CD14-positive monocyte (primary cell): ENCODE measurements around the gene SIX1. TPM values are rescaled to one million over a fixed set of nuclear protein-coding genes. Genes with fewer than 3 reads are reported as not detected.

Source experiments
- DNase-seq, 3 donors: peaks; one replicate each; pipeline ENCODE4 v3.0.0-alpha.2; 2011 to 2022
- H2AFZ ChIP-seq: 2 replicates; pipeline ENCODE4 v1.6.0; 2012; ENCODE audit warnings: mild to moderate bottlenecking, low read depth, low read length, inconsistent platforms; ENCODE audit not compliant: insufficient read depth, poor library complexity, severe bottlenecking
- H3K27ac ChIP-seq, 2 donors: 1 replicate in 1 of 2; 2 replicates in 1 of 2; pipeline ENCODE4 v1.5.1; 2012 to 2013; ENCODE audit warnings: low read length in 2 of 2, control low read depth in 1 of 2, inconsistent platforms in 1 of 2, low read depth in 1 of 2, mild to moderate bottlenecking in 1 of 2
- H3K27me3 ChIP-seq, 2 donors: one replicate each; pipeline versions ENCODE4 v1.6.0 to v1.6.1; 2011 to 2013; ENCODE audit warnings: low read length in 2 of 2; ENCODE audit not compliant: control insufficient read depth in 2 of 2, insufficient read depth in 2 of 2
- H3K36me3 ChIP-seq, 2 donors: replicated peaks in 1 of 2; 1 replicate in 1 of 2; 2 replicates in 1 of 2; pipeline versions ENCODE4 v1.5.1 to v1.6.1; 2012 to 2013; ENCODE audit warnings: low read length in 2 of 2, control low read depth in 1 of 2, inconsistent platforms in 1 of 2, mild to moderate bottlenecking in 1 of 2; ENCODE audit not compliant: insufficient read depth in 2 of 2, control insufficient read depth in 1 of 2
- H3K4me1 ChIP-seq, 2 donors: 1 replicate in 1 of 2; 2 replicates in 1 of 2; pipeline versions ENCODE4 v1.5.1 to v1.6.1; 2012 to 2013; ENCODE audit warnings: low read length in 2 of 2, control low read depth in 1 of 2, inconsistent platforms in 1 of 2, mild to moderate bottlenecking in 1 of 2, moderate library complexity in 1 of 2; ENCODE audit not compliant: insufficient read depth in 2 of 2, control insufficient read depth in 1 of 2
- H3K4me2 ChIP-seq: replicated peaks from 2 replicates; pipeline ENCODE3; 2012; ENCODE audit warnings: low read length, moderate library complexity, mild to moderate bottlenecking; ENCODE audit not compliant: poor library complexity, severe bottlenecking; ENCODE audit errors: extremely low read depth
- H3K4me3 ChIP-seq, 3 experiments: fragments of 200-600 bp in 1 of 3; sonication (generic) in 1 of 3; replicated peaks in 1 of 3; 1 replicate in 2 of 3; 2 replicates in 1 of 3; pipeline ENCODE4 v1.5.1; 2011 to 2013; ENCODE audit warnings: low read length in 3 of 3, mild to moderate bottlenecking in 3 of 3, control low read depth in 2 of 3, low read depth in 2 of 3, inconsistent platforms in 1 of 3, moderate library complexity in 1 of 3
- H3K79me2 ChIP-seq: 2 replicates; pipeline ENCODE4 v1.6.0; 2012; ENCODE audit warnings: mild to moderate bottlenecking, control low read depth, inconsistent platforms, low read length, moderate library complexity; ENCODE audit not compliant: insufficient read depth
- H3K9ac ChIP-seq: 2 replicates; pipeline ENCODE4 v1.6.0; 2017; ENCODE audit warnings: low read length, mild to moderate bottlenecking; ENCODE audit not compliant: insufficient read depth, poor library complexity, severe bottlenecking
- H3K9me3 ChIP-seq, 2 donors: replicated peaks in 1 of 2; 1 replicate in 1 of 2; 2 replicates in 1 of 2; pipeline versions ENCODE4 v1.5.1 to v1.6.1; 2012 to 2013; ENCODE audit warnings: low read length in 2 of 2, control low read depth in 1 of 2; ENCODE audit not compliant: control insufficient read depth in 1 of 2, insufficient read depth in 1 of 2
- H4K20me1 ChIP-seq: 2 replicates; pipeline ENCODE4 v1.6.0; 2012; ENCODE audit warnings: mild to moderate bottlenecking, low read length, control low read depth, moderate library complexity; ENCODE audit not compliant: insufficient read depth
- H3K27ac Mint-ChIP-seq, 7 donors: one replicate each; pipeline ENCODE4 v1.8.0; 2020; ENCODE audit warnings: mild to moderate bottlenecking in 7 of 7, mixed read lengths in 7 of 7, moderate library complexity in 6 of 7, inconsistent platforms in 2 of 7
- H3K27me3 Mint-ChIP-seq, 3 donors: one replicate each; pipeline ENCODE4 v1.8.0; 2021 to 2022; ENCODE audit warnings: low read depth in 3 of 3, mild to moderate bottlenecking in 3 of 3, mixed read lengths in 3 of 3, moderate library complexity in 3 of 3, inconsistent platforms in 1 of 3
- H3K36me3 Mint-ChIP-seq, 2 donors: one replicate each; pipeline ENCODE4 v1.8.0; 2020; ENCODE audit warnings: mixed read lengths in 2 of 2, inconsistent platforms in 1 of 2, mild to moderate bottlenecking in 1 of 2
- H3K4me1 Mint-ChIP-seq: one replicate; pipeline ENCODE4 v1.8.0; 2020; ENCODE audit warnings: mild to moderate bottlenecking, mixed read lengths
- H3K4me3 Mint-ChIP-seq, 2 donors: one replicate each; pipeline ENCODE4 v1.8.0; 2020; ENCODE audit warnings: mild to moderate bottlenecking in 2 of 2, mixed read lengths in 2 of 2, moderate library complexity in 1 of 2
- H3K9me3 Mint-ChIP-seq, 7 donors: one replicate each; pipeline ENCODE4 v1.8.0; 2020 to 2022; ENCODE audit warnings: mixed read lengths in 7 of 7, mild to moderate bottlenecking in 6 of 7, moderate library complexity in 6 of 7, inconsistent platforms in 2 of 7
- CTCF ChIP-seq: fragments of 200-600 bp; IDR thresholded peaks from one replicate; pipeline ENCODE4 v1.8.0; 2022; ENCODE audit warnings: antibody characterized with exemption, mild to moderate bottlenecking
- WGBS: methylation state at CpG from one replicate; pipeline ENCODE4 v1.1.5; 2013; ENCODE audit warnings: missing lambda C conversion rate; ENCODE audit not compliant: insufficient coverage; 5-methylcytosine and 5-hydroxymethylcytosine counted together
- intact Hi-C, 2 donors: fragments of 100-400 bp; cut with micrococcal nuclease; formaldehyde crosslinking; loops; one replicate each; pipeline versions ENCODE4 v1.15.0 to v1.15.1; 2023
- polyA plus RNA-seq, 3 donors: library from polyadenylated mRNA; depleted of rRNA in 1 of 3; unstranded in 2 of 3; stranded (reverse) in 1 of 3; fragments of 300-500 nt in 2 of 3; fragments of >200 nt in 1 of 3; fragmentation: Illumina TruSeq in 2 of 3; gene quantifications; 1 replicate in 2 of 3; 2 replicates in 1 of 3; pipeline ENCODE4 v1.2.3, GENCODE V29; 2012 to 2021

The SIX1 gene
- polyA plus RNA-seq, 3 donors: not detected

GRCh38 chr14:60622210-60622916, 26.9 kb downstream of the SIX1 start:
- no peak for TF ChIP-seq CTCF
- H3K4me3 ChIP-seq: no peak overlapping the region
- 100% methylated on average over 1 of the region's 5 CpGs for WGBS
- H3K9me3 Mint-ChIP-seq: peaks cover 0 to 3% (median 0%) of the 10 kb centered on the region in 7 donors
- H3K27me3 ChIP-seq: peaks cover 26 to 28% of the 10 kb centered on the region in 2 donors
- H3K36me3 Mint-ChIP-seq: no peaks in the 10 kb centered on the region
- H3K9me3 ChIP-seq: no peaks in the 10 kb centered on the region
- no peak overlapping the region for H2AFZ ChIP-seq
- no peak overlapping the region for H3K4me3 Mint-ChIP-seq
- H3K27ac ChIP-seq: no peak overlapping the region
- no peaks in the 10 kb centered on the region for H3K36me3 ChIP-seq
- intact Hi-C loops: no loop called here
- no peaks in the 10 kb centered on the region for H3K79me2 ChIP-seq
- H3K27me3 Mint-ChIP-seq: peaks cover 26 to 51% (median 32%) of the 10 kb centered on the region in 3 donors
- H3K4me1 ChIP-seq: peaks cover 8 to 10% of the 10 kb centered on the region in 2 donors
- DNase-seq: no peak
- no peaks in the 10 kb centered on the region for H4K20me1 ChIP-seq
- no peak overlapping the region for H3K4me2 ChIP-seq
- no peak overlapping the region for H3K27ac Mint-ChIP-seq
- H3K9ac ChIP-seq: no peak overlapping the region
- peaks cover 10% of the 10 kb centered on the region for H3K4me1 Mint-ChIP-seq

DNA sequence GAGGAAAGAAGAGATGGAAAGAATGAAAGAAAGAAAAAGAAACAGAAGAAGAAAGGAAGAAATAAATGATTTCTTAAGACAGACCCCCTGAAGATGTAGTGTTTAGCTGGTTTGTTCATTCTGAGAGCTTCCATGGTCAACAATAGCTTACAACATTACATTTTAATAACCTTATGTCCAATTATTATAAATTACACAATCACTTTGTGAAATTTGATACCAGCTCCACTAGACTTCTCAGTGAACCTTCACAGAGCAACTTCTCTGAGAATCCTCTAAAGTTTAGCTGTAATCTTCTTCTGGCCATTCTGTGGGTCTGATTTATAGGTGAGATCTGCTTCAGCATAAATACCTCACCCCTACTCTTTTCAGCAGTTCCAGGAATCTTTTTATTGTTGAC, 27.9 kb downstream of the SIX1 start:
- TF ChIP-seq CTCF: no peak
- Histone ChIP-seq H3K36me3 (no peaks in the 10 kb centered on the region), H3K9ac (no peak overlapping the region), H2AFZ (no peak overlapping the region), H3K9me3 (no peaks in the 10 kb centered on the region), H3K4me2 (no peak overlapping the region), H3K27ac (no peak overlapping the region), H3K4me1 (peaks cover 9 to 11% of the 10 kb centered on the region in 2 donors), H4K20me1 (no peaks in the 10 kb centered on the region), H3K79me2 (no peaks in the 10 kb centered on the region), H3K4me3 (no peak overlapping the region), H3K27me3 (peaks cover 26% of the 10 kb centered on the region in 2 donors)
- no peak for DNase-seq
- Mint-ChIP-seq H3K4me3 (no peak overlapping the region), H3K36me3 (no peaks in the 10 kb centered on the region), H3K9me3 (peaks cover 0 to 3% (median 0%) of the 10 kb centered on the region in 7 donors), H3K4me1 (peaks cover 11% of the 10 kb centered on the region), H3K27me3 (peaks cover 24 to 48% (median 33%) of the 10 kb centered on the region in 3 donors), H3K27ac (no peak overlapping the region)
- intact Hi-C loops: no loop called here
